ENCODE measurements around the gene FPGS. TPM values are rescaled to one million over a fixed set of nuclear protein-coding genes. Genes with fewer than 3 reads are reported as not detected.

Gene FPGS
- polyA plus RNA-seq, 6 donors from 2014 or later: 52.2 to 78.0 (median 59.1) TPM

GRCh38 chr9:127763918-127764384 lies 38.7 kb upstream of the FPGS start:
- Mint-ChIP-seq H3K4me3 (peak overlapping the region in 2 of 8 donors; percentile 47 to 61), H3K27me3 (no peaks in the 10 kb centered on the region), H3K4me1 (peaks cover 60 to 80% (median 66%) of the 10 kb centered on the region in 3 donors), H3K27ac (peak overlapping the region in 3 of 6 donors; percentile 85 to 96 (median 90)), H3K9me3 (no peaks in the 10 kb centered on the region), H3K36me3 (peaks cover 4 to 40% of the 10 kb centered on the region in 2 donors)
- ATAC-seq (ENCODE audit: low read depth in 2 of 2) (no peak), DNase-seq (no peak)

GRCh38 chr9:127765418-127765817 lies 37.3 kb upstream of the FPGS start:
- DNase-seq (no peak), ATAC-seq (ENCODE audit: low read depth in 2 of 2) (no peak)
- H3K9me3 Mint-ChIP-seq: no peaks in the 10 kb centered on the region
- peak overlapping the region in 2 of 8 donors; percentile 16 to 41 for H3K4me3 Mint-ChIP-seq
- peaks cover 4 to 42% of the 10 kb centered on the region in 2 donors for H3K36me3 Mint-ChIP-seq
- H3K27ac Mint-ChIP-seq: peak overlapping the region in 3 of 6 donors; percentile 72 to 91 (median 90)
- H3K27me3 Mint-ChIP-seq: no peaks in the 10 kb centered on the region
- peaks cover 70 to 93% (median 79%) of the 10 kb centered on the region in 3 donors for H3K4me1 Mint-ChIP-seq

DNA sequence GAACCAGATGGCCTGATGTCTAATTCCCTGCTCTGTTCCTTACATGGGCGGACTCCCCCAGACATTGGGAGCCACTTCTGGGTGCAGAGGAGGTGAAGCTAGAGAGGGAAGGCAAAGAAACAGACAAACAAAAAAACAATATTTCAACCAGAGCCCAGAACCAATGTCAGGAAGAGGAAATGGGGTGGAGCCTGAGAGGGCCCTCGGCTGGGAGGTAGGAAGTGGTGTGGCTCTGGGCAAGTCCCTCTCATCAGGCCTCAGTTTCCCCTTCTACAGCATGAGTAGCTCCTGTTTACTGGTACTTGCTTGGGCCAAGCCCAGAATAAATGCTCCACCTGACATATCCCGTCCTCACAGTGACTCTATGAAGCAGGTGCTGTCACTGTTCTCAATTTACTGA lies 35.3 kb upstream of the FPGS start:
- Mint-ChIP-seq H3K9me3 (no peaks in the 10 kb centered on the region), H3K27ac (peak overlapping the region; percentile 59 to 97 (median 88)), H3K36me3 (peaks cover 4 to 41% of the 10 kb centered on the region in 2 donors), H3K27me3 (no peaks in the 10 kb centered on the region), H3K4me3 (peak overlapping the region in 5 of 8 donors; percentile 33 to 67 (median 61)), H3K4me1 (peaks cover 77 to 92% (median 88%) of the 10 kb centered on the region in 3 donors)
- no peak for DNase-seq
- no peak for ATAC-seq (ENCODE audit: low read depth in 2 of 2)

- Mint-ChIP-seq H3K27ac (peak overlapping the region in 4 of 6 donors; percentile 59 to 97 (median 94)), H3K36me3 (peaks cover 4 to 35% of the 10 kb centered on the region in 2 donors), H3K4me1 (peaks cover 72 to 86% (median 84%) of the 10 kb centered on the region in 3 donors), H3K27me3 (no peaks in the 10 kb centered on the region), H3K9me3 (no peaks in the 10 kb centered on the region), H3K4me3 (peak overlapping the region in 1 of 8 donors; percentile 67)
- no peak for DNase-seq
- no peak for ATAC-seq (ENCODE audit: low read depth in 2 of 2)
These were observed 34.8 kb upstream of the FPGS start for GRCh38 chr9:127767909-127768331.

DNA sequence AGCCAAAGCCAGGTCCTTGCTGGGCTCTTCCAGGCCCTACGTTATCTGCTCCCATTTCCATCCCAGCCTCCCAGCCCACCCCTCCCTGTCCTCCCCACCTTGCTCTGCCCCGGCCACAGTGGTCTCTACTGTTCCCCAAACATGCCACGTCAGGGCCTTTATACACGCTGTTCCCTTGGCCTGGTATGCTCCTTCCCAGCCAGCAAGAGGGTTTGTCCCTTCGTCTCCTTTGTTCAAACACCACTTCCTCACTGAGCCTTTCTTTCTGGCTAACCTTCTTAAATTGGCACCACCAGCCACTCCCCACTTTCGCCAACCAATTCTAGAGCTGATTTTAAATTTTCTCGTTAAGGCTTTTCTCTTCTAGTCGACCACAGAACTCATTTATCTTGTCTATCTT lies 34.0 kb upstream of the FPGS start:
- H3K36me3 Mint-ChIP-seq: peaks cover 4 to 31% of the 10 kb centered on the region in 2 donors
- no peak for DNase-seq
- H3K27me3 Mint-ChIP-seq: no peaks in the 10 kb centered on the region
- H3K9me3 Mint-ChIP-seq: no peaks in the 10 kb centered on the region
- H3K27ac Mint-ChIP-seq: peak overlapping the region in 5 of 6 donors; percentile 84 to 99 (median 93)
- H3K4me3 Mint-ChIP-seq: peak overlapping the region in 7 of 8 donors; percentile 9 to 72 (median 54)
- H3K4me1 Mint-ChIP-seq: peaks cover 66 to 83% (median 83%) of the 10 kb centered on the region in 3 donors
- ATAC-seq (ENCODE audit: low read depth in 2 of 2): no peak

DNA sequence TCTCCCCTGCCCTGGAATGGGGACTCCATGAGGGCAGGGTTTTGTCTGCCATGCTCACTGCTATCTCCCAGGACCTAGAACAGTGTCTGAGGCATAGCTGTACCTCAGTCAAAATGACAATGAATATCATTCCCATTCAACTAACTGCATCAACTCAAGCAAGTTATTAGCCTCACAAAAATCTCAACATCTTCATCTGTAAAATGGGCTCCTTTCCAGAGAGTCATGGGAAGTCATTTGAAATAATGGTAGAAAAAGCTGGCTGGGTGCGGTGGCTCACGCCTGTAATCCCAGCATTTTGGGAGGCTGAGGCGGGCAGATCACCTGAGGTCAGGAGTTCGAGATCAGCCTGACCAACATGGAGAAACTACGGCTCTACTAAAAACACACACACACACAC lies 33.6 kb upstream of the FPGS start:
- Mint-ChIP-seq H3K4me3 (peak overlapping the region in 7 of 8 donors; percentile 9 to 72 (median 54)), H3K27ac (peak overlapping the region in 5 of 6 donors; percentile 84 to 99 (median 93)), H3K36me3 (peaks cover 4 to 31% of the 10 kb centered on the region in 2 donors), H3K27me3 (no peaks in the 10 kb centered on the region), H3K4me1 (peaks cover 66 to 83% (median 83%) of the 10 kb centered on the region in 3 donors), H3K9me3 (no peaks in the 10 kb centered on the region)
- no peak for DNase-seq
- no peak for ATAC-seq (ENCODE audit: low read depth in 2 of 2)

DNA sequence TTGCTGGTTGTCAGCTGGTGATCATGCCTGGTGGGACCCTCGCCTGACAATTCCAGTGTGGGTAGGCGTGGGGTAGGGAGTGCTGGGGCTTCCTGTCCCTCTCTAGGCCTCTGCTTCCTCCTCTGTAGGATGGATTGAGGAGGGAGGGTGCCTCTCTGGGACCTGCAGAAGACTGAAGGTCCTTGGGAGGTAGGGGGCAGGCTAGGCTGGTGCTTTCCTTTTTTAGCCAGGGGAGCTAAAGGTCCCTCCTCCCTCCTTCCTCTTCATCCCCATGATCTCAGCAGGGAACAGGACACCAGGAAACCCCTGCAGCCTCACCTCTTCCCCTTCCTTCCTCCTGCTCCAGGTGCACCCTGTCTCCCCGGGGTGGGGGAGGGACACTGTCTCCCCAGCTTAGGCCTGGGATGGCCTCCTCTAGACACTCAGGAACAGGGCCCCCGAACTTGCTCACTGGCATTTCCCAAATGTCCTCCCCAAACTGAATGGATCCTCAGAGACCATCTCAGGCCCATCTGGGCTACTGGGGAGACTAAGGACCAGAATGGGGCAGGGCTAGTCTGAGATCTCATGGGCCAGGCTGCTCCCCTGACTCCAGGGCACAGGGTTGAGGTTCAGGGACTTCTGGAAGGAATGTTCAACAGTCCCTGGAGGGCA lies 32.6 kb upstream of the FPGS start:
- DNase-seq (no peak), ATAC-seq (ENCODE audit: low read depth in 2 of 2) (no peak)
- H3K27me3 Mint-ChIP-seq: no peaks in the 10 kb centered on the region
- H3K36me3 Mint-ChIP-seq: peaks cover 4 to 28% of the 10 kb centered on the region in 2 donors
- no peaks in the 10 kb centered on the region for H3K9me3 Mint-ChIP-seq
- H3K27ac Mint-ChIP-seq: peak overlapping the region; percentile 96 to 99 (median 96)
- peaks cover 59 to 83% (median 80%) of the 10 kb centered on the region in 3 donors for H3K4me1 Mint-ChIP-seq
- peak overlapping the region in 7 of 8 donors; percentile 85 to 96 (median 91) for H3K4me3 Mint-ChIP-seq

- Mint-ChIP-seq H3K27me3 (no peaks in the 10 kb centered on the region), H3K4me3 (peak overlapping the region; percentile 85 to 96 (median 92)), H3K9me3 (no peaks in the 10 kb centered on the region), H3K4me1 (peaks cover 54 to 79% (median 75%) of the 10 kb centered on the region in 3 donors), H3K36me3 (peaks cover under 1 to 23% of the 10 kb centered on the region in 2 donors), H3K27ac (peak overlapping the region; percentile 96 to 99 (median 96))
- ATAC-seq (ENCODE audit: low read depth in 2 of 2): no peak
- DNase-seq: no peak
These were observed 32.1 kb upstream of the FPGS start for GRCh38 chr9:127770583-127770904.

- peak; percentile 77 to 78 for ATAC-seq (ENCODE audit: low read depth in 2 of 2)
- Mint-ChIP-seq H3K4me3 (peak overlapping the region; percentile 85 to 96 (median 92)), H3K27me3 (no peaks in the 10 kb centered on the region), H3K27ac (peak overlapping the region; percentile 96 to 99 (median 96)), H3K36me3 (peaks cover 0 to 18% of the 10 kb centered on the region in 2 donors), H3K9me3 (no peaks in the 10 kb centered on the region), H3K4me1 (peaks cover 50 to 78% (median 71%) of the 10 kb centered on the region in 3 donors)
- peak; percentile 87 for DNase-seq
These were observed 31.6 kb upstream of the FPGS start for GRCh38 chr9:127770905-127771569.

DNA sequence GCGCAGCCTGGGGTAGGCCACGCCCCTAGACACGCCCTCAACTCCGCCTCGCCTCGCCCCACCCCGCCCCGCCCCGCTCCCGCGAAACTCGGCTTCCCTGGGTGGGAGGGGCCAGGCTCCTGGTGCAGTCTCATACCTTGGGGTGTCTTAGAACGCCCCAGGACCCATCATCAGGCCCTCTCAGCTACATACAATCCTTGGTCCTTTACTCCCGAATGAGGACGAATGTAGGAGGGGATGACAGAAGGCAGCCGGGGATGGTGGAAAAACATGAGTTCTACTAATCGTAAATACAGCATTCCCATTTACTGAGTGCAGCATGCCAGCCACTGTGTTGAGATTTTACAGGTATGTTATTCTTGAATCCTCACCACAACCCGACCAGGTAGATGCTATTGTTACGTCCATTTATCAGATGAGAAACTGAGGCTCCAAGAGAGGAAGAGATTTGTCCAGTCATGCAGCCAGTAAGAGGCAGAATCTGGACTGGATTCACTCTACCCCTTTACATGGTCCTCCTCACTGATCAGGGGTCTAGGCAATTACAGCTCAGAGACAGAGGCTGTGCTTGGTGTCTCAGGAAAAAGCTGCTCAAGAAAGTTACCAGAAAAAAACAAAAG lies 31.0 kb upstream of the FPGS start:
- peaks cover 50 to 77% (median 71%) of the 10 kb centered on the region in 3 donors for H3K4me1 Mint-ChIP-seq
- H3K36me3 Mint-ChIP-seq: peaks cover 0 to 12% of the 10 kb centered on the region in 2 donors
- DNase-seq (no peak), ATAC-seq (ENCODE audit: low read depth in 2 of 2) (no peak)
- peak overlapping the region; percentile 96 to 99 (median 96) for H3K27ac Mint-ChIP-seq
- no peaks in the 10 kb centered on the region for H3K9me3 Mint-ChIP-seq
- no peaks in the 10 kb centered on the region for H3K27me3 Mint-ChIP-seq
- H3K4me3 Mint-ChIP-seq: peak overlapping the region; percentile 85 to 96 (median 92)

- Mint-ChIP-seq H3K27me3 (no peaks in the 10 kb centered on the region), H3K27ac (peak overlapping the region in 2 of 6 donors; percentile 5 to 79), H3K9me3 (no peaks in the 10 kb centered on the region), H3K4me3 (peak overlapping the region in 3 of 8 donors; percentile 12 to 92 (median 59)), H3K4me1 (peaks cover 46 to 71% (median 71%) of the 10 kb centered on the region in 3 donors), H3K36me3 (peaks cover 0 to 10% of the 10 kb centered on the region in 2 donors)
- no peak for DNase-seq
- no peak for ATAC-seq (ENCODE audit: low read depth in 2 of 2)
These were observed 30.1 kb upstream of the FPGS start for GRCh38 chr9:127772603-127773002.

GRCh38 chr9:127773272-127773671 lies 29.4 kb upstream of the FPGS start:
- ATAC-seq (ENCODE audit: low read depth in 2 of 2) (no peak), DNase-seq (no peak)
- Mint-ChIP-seq H3K4me3 (peak overlapping the region in 4 of 8 donors; percentile 0 to 76 (median 36)), H3K4me1 (peaks cover 46 to 71% (median 71%) of the 10 kb centered on the region in 3 donors), H3K27ac (peak overlapping the region in 2 of 6 donors; percentile 19 to 63), H3K36me3 (peaks cover 0 to 12% of the 10 kb centered on the region in 2 donors), H3K27me3 (no peaks in the 10 kb centered on the region), H3K9me3 (peaks cover 0 to 1% (median 0%) of the 10 kb centered on the region in 7 donors)

- peak overlapping the region in 3 of 8 donors; percentile 39 to 76 (median 39) for H3K4me3 Mint-ChIP-seq
These were observed 28.7 kb upstream of the FPGS start for GRCh38 chr9:127773981-127774380.

More at GRCh38 chr9:127773981-127774380, 28.7 kb upstream of the FPGS start:
- Mint-ChIP-seq H3K36me3 (peaks cover 0 to 9% of the 10 kb centered on the region in 2 donors), H3K4me1 (peaks cover 42 to 71% (median 69%) of the 10 kb centered on the region in 3 donors), H3K27ac (peak overlapping the region in 3 of 6 donors; percentile 66 to 72 (median 71)), H3K9me3 (peaks cover 0 to 3% (median 0%) of the 10 kb centered on the region in 7 donors), H3K27me3 (no peaks in the 10 kb centered on the region)
- ATAC-seq (ENCODE audit: low read depth in 2 of 2) (no peak), DNase-seq (no peak)

Data from naive B cell (primary cell).